MCF 10A (cell line): ENCODE measurements around the gene QSER1. TPM values are rescaled to one million over a fixed set of nuclear protein-coding genes. Genes with fewer than 3 reads are reported as not detected.

Experiments used
- BruUV-seq: library from RNA; stranded (reverse); fragments of 400-500 nt; replicated peaks from 2 replicates; lab custom pipeline; 2021; lab: Mats Ljungman, UMichigan
- CTCF ChIA-PET: fragments of 300-600 bp; sonication (Branson Sonifier 250); formaldehyde crosslinking; extraction: SDS; loops from one replicate; lab custom pipeline; 2021; ENCODE audit warnings: antibody characterized with exemption, inconsistent platforms; lab: Yijun Ruan, JAX
- POLR2A ChIA-PET: fragments of 300-600, 350-650 bp; sonication (Branson Sonifier 250); formaldehyde crosslinking; extraction: SDS; loops from one replicate; lab custom pipeline; 2020; ENCODE audit warnings: antibody characterized with exemption, inconsistent platforms; lab: Yijun Ruan, JAX
- DNase-seq: peaks from one replicate; pipeline ENCODE4 v3.0.0-alpha.2; 2018; ENCODE audit not compliant: unreplicated experiment
- H3K27ac Mint-ChIP-seq: one replicate; pipeline ENCODE4 v1.8.0; 2022; ENCODE audit warnings: mild to moderate bottlenecking, low read depth, mixed read lengths; ENCODE audit not compliant: unreplicated experiment
- H3K27me3 Mint-ChIP-seq: one replicate; pipeline ENCODE4 v1.8.0; 2022; ENCODE audit warnings: mixed read lengths; ENCODE audit not compliant: insufficient read depth, unreplicated experiment
- H3K36me3 Mint-ChIP-seq: one replicate; pipeline ENCODE4 v1.8.0; 2022; ENCODE audit warnings: mild to moderate bottlenecking, moderate library complexity, mixed read lengths; ENCODE audit not compliant: insufficient read depth, unreplicated experiment
- H3K4me1 Mint-ChIP-seq: one replicate; pipeline ENCODE4 v1.8.0; 2022; ENCODE audit warnings: mixed read lengths; ENCODE audit not compliant: insufficient read depth, unreplicated experiment
- H3K4me3 Mint-ChIP-seq: one replicate; pipeline ENCODE4 v1.8.0; 2022; ENCODE audit warnings: mild to moderate bottlenecking, moderate library complexity, mixed read lengths; ENCODE audit not compliant: unreplicated experiment
- H3K9me3 Mint-ChIP-seq: one replicate; pipeline ENCODE4 v1.8.0; 2022; ENCODE audit warnings: mixed read lengths; ENCODE audit not compliant: unreplicated experiment
- intact Hi-C: fragments of 100-400 bp; cut with micrococcal nuclease; formaldehyde crosslinking; loops from 2 replicates; pipeline ENCODE4 v1.14.1; 2022
- total RNA-seq: library from RNA; stranded (reverse); gene quantifications from 2 replicates; pipeline ENCODE4 v1.2.3, GENCODE V29; 2022
- TF ChIP-seq, protein P1 (sequence below): fragments of 200-600 bp; IDR thresholded peaks from one replicate; pipeline ENCODE4 v1.8.0; 2022; ENCODE audit warnings: antibody characterized with exemption, mild to moderate bottlenecking; ENCODE audit not compliant: unreplicated experiment

The QSER1 gene
- total RNA-seq, 1 experiment from 2014 or later, result 39.3 TPM

GRCh38 chr11:32990481-32990880 lies 97.9 kb downstream of the QSER1 start:
- no peaks in the 10 kb centered on the region for H3K4me1 Mint-ChIP-seq
- ChIA-PET POLR2A (no interaction called here), CTCF (no interaction called here)
- intact Hi-C loops, result no loop called here
- no peak overlapping the region for H3K4me3 Mint-ChIP-seq
- no peaks in the 10 kb centered on the region for H3K27me3 Mint-ChIP-seq
- H3K9me3 Mint-ChIP-seq, result peaks cover 34% of the 10 kb centered on the region
- no peak for DNase-seq
- H3K36me3 Mint-ChIP-seq, result no peaks in the 10 kb centered on the region
- H3K27ac Mint-ChIP-seq, result no peak overlapping the region
- no TSS peak for BruUV-seq
- TF ChIP-seq, protein P1, sequence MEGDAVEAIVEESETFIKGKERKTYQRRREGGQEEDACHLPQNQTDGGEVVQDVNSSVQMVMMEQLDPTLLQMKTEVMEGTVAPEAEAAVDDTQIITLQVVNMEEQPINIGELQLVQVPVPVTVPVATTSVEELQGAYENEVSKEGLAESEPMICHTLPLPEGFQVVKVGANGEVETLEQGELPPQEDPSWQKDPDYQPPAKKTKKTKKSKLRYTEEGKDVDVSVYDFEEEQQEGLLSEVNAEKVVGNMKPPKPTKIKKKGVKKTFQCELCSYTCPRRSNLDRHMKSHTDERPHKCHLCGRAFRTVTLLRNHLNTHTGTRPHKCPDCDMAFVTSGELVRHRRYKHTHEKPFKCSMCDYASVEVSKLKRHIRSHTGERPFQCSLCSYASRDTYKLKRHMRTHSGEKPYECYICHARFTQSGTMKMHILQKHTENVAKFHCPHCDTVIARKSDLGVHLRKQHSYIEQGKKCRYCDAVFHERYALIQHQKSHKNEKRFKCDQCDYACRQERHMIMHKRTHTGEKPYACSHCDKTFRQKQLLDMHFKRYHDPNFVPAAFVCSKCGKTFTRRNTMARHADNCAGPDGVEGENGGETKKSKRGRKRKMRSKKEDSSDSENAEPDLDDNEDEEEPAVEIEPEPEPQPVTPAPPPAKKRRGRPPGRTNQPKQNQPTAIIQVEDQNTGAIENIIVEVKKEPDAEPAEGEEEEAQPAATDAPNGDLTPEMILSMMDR, result no peak

- TF ChIP-seq, protein P1, result no peak
- H3K4me3 Mint-ChIP-seq, result no peak overlapping the region
- intact Hi-C loops, result no loop called here
Observed at GRCh38 chr11:32991427-32991826, 98.8 kb downstream of the QSER1 start.

GRCh38 chr11:32991898-32992297 lies 99.3 kb downstream of the QSER1 start:
- Mint-ChIP-seq H3K9me3 (peaks cover 34% of the 10 kb centered on the region), H3K36me3 (no peaks in the 10 kb centered on the region), H3K4me3 (no peak overlapping the region), H3K4me1 (no peaks in the 10 kb centered on the region), H3K27ac (no peak overlapping the region), H3K27me3 (no peaks in the 10 kb centered on the region)
- ChIA-PET CTCF (interaction anchor here (0.6 to 1.1 kb wide), 3 partner anchors 73 to 179 kb away, joined by 3 read pairs; no protein-coding TSS in a partner anchor), POLR2A (no interaction called here)
- BruUV-seq, result no TSS peak
- DNase-seq, result no peak
- intact Hi-C loops, result no loop called here
- TF ChIP-seq, protein P1, result no peak

More at GRCh38 chr11:32991427-32991826, 98.8 kb downstream of the QSER1 start:
- Mint-ChIP-seq H3K36me3 (no peaks in the 10 kb centered on the region), H3K9me3 (peaks cover 34% of the 10 kb centered on the region), H3K4me1 (no peaks in the 10 kb centered on the region), H3K27ac (no peak overlapping the region), H3K27me3 (no peaks in the 10 kb centered on the region)
- POLR2A ChIA-PET, result no interaction called here
- BruUV-seq, result no TSS peak
- CTCF ChIA-PET, result interaction anchor here (1.1 kb wide), 1 partner anchor 73 kb away, joined by 3 read pairs; no protein-coding TSS in a partner anchor
- DNase-seq, result no peak

GRCh38 chr11:33000181-33000580 lies 107.6 kb downstream of the QSER1 start:
- peaks cover 6% of the 10 kb centered on the region for H3K36me3 Mint-ChIP-seq
- POLR2A ChIA-PET, result interaction anchor here (0.7 to 1.2 kb wide), 2 partner anchors 28 to 42 kb away, joined by 3 read pairs; no protein-coding TSS in a partner anchor
- H3K27ac Mint-ChIP-seq, result peak overlapping the region; percentile 77
- peaks cover 9% of the 10 kb centered on the region for H3K4me1 Mint-ChIP-seq
- DNase-seq, result peak; percentile 50
- CTCF ChIA-PET, result interaction anchor here (0.9 kb wide), 2 partner anchors 16 to 66 kb away, joined by 5 read pairs; no protein-coding TSS in a partner anchor
- H3K9me3 Mint-ChIP-seq, result peaks cover 19% of the 10 kb centered on the region
- intact Hi-C loops, result no loop called here
- no TSS peak for BruUV-seq
- no peak overlapping the region for H3K4me3 Mint-ChIP-seq
- H3K27me3 Mint-ChIP-seq, result no peaks in the 10 kb centered on the region
- TF ChIP-seq, protein P1, result no peak
